Esophagus squamous epithelium (tissue), 4 donors: Measurements from ENCODE around the gene FLCN.

Experiments used
- CTCF ChIP-seq, 6 experiments: fragments of 450-650 bp in 4 of 6; fragments of 200-600 bp in 2 of 6; sonication (generic) in 2 of 6; IDR thresholded peaks; one replicate each; pipeline ENCODE4 v1.5.1; 2016 to 2019; ENCODE audit warnings: antibody characterized with exemption in 6 of 6, mild to moderate bottlenecking in 4 of 6, moderate library complexity in 4 of 6
- POLR2A ChIP-seq, 4 donors: fragments of 450-650 bp; IDR thresholded peaks; one replicate each; pipeline ENCODE4 v1.6.1; 2017; ENCODE audit warnings: antibody characterized with exemption in 4 of 4, mild to moderate bottlenecking in 4 of 4, moderate library complexity in 3 of 4

GRCh38 chr17:17221329-17221728, 15.6 kb downstream of the FLCN start:
- TF ChIP-seq CTCF (IDR thresholded peaks at IDR 0.05): no peak
- no peak for TF ChIP-seq POLR2A (IDR thresholded peaks at IDR 0.05)
